ENCODE measurements around the gene DSCAML1. TPM values are rescaled to one million over a fixed set of nuclear protein-coding genes. Genes with fewer than 3 reads are reported as not detected.

DSCAML1 gene
- total RNA-seq, 2 experiments from 2014 or later: 1.4 to 3.1 TPM

DNA sequence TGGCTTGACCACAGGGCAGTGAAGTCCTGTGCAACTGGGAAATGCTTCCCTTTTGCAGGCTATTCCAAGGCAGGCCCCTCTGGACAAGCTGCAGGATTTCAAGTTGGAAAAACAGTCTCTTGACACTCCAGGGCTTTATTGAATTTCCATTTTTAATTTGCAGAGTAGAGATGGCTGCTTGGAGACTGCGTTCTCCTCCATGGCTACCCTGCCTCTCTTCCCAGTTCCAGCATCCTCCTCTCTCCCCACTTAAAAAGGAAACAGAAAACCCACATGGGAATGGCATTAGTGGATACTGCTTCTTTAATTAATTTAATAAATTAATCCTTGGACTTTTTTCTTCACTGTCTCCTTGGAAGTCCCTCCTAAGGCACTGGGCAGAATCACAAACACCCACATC lies 115.6 kb downstream of the DSCAML1 start:
- no peak for ATAC-seq (ENCODE audit: low read depth)
- H3K4me1 Mint-ChIP-seq: no peaks in the 10 kb centered on the region
- POLR2A ChIA-PET: no interaction called here
- H3K27ac Mint-ChIP-seq: no peak overlapping the region
- no peak for DNase-seq
- H3K36me3 Mint-ChIP-seq: no peaks in the 10 kb centered on the region
- no peak overlapping the region for H3K4me3 Mint-ChIP-seq
- peaks cover 3% of the 10 kb centered on the region for H3K27me3 Mint-ChIP-seq
- H3K9me3 Mint-ChIP-seq: no peaks in the 10 kb centered on the region

DNA sequence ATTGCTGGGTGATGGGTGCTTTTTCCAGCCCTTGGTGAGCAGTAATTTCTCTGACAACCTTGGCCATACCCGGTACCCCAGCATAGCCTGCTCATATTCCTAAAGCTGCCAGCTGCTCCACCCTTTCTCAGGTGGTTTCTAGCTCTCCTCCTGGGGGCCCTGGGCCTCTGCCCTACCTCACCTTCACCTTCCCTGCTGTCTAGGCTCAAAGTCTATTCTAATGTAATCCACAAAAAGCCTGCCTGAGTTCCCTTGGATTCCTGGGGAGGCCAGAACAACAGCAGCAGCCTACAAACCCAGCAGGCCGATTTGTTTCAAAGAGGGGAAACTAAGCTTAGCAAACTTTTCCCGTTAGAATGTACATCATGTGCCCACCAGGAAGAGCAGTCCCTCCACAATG lies 117.6 kb downstream of the DSCAML1 start:
- no peaks in the 10 kb centered on the region for H3K9me3 Mint-ChIP-seq
- peaks cover 3% of the 10 kb centered on the region for H3K27me3 Mint-ChIP-seq
- no peak for ATAC-seq (ENCODE audit: low read depth)
- H3K4me1 Mint-ChIP-seq: no peaks in the 10 kb centered on the region
- no peaks in the 10 kb centered on the region for H3K36me3 Mint-ChIP-seq
- POLR2A ChIA-PET: no interaction called here
- no peak for DNase-seq
- H3K4me3 Mint-ChIP-seq: no peak overlapping the region
- H3K27ac Mint-ChIP-seq: no peak overlapping the region

- POLR2A ChIA-PET: no interaction called here
- H3K27ac Mint-ChIP-seq: no peak overlapping the region
- no peaks in the 10 kb centered on the region for H3K4me1 Mint-ChIP-seq
- ATAC-seq (ENCODE audit: low read depth): no peak
- H3K4me3 Mint-ChIP-seq: no peak overlapping the region
- no peak for DNase-seq
- H3K9me3 Mint-ChIP-seq: no peaks in the 10 kb centered on the region
- H3K27me3 Mint-ChIP-seq: peaks cover 3% of the 10 kb centered on the region
- H3K36me3 Mint-ChIP-seq: no peaks in the 10 kb centered on the region
These were observed 118.2 kb downstream of the DSCAML1 start for GRCh38 chr11:117678658-117679406.

DNA sequence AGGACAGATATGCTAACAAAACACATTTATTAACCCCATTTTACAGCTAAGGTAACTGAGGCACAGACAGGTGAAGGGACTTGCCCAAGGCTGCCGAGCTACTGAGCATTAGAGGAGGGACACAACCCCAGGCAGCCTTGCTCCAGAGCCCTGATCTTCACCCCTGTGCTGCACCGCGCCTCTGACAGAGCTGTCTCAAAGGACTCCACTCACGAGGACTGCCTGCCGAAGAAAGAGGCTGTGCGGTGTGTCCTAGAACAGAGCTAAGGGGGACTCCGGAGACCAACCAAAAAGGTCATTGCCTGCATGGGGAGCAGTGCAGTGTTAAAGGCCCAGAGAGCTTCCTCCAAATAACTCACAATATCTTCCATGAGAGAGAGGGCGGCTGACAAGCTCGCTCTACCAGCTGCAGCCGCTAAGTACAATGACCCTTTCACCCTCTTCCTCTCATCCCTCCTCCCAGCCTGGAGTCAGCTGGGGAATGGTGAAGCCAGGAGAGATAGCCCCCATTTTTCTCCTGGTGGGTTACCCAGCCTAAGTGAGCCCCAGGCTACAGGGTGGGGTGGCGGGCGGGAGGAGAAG lies 119.2 kb downstream of the DSCAML1 start:
- Mint-ChIP-seq H3K4me3 (no peak overlapping the region), H3K27me3 (peaks cover 3% of the 10 kb centered on the region), H3K4me1 (no peaks in the 10 kb centered on the region), H3K9me3 (no peaks in the 10 kb centered on the region), H3K27ac (no peak overlapping the region), H3K36me3 (no peaks in the 10 kb centered on the region)
- POLR2A ChIA-PET: no interaction called here
- DNase-seq (no peak), ATAC-seq (ENCODE audit: low read depth) (no peak)

DNA sequence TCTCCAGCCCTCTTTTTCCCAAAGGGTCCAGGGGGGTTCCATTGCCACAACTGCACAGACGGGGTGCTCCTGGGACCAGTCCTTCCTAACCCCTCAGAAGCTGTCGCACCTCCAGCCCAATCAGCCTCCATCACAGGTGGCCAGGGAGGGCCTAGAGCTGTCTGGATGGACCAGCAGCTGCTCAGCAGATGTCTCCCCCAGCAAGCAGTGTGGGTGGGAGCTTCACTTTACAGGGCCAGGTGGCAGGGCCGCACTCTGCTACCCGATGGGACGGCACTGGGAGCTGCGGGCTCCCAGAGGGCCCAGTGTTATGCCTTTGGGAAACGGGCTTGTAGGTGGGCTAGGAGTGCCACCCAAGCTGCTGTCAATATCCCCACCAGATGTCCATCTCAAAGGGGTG lies 120.5 kb downstream of the DSCAML1 start:
- POLR2A ChIA-PET: no interaction called here
- no peaks in the 10 kb centered on the region for H3K36me3 Mint-ChIP-seq
- H3K4me1 Mint-ChIP-seq: no peaks in the 10 kb centered on the region
- no peak overlapping the region for H3K27ac Mint-ChIP-seq
- DNase-seq (no peak), ATAC-seq (ENCODE audit: low read depth) (no peak)
- H3K27me3 Mint-ChIP-seq: peaks cover 3% of the 10 kb centered on the region
- no peak overlapping the region for H3K4me3 Mint-ChIP-seq
- no peaks in the 10 kb centered on the region for H3K9me3 Mint-ChIP-seq

- Mint-ChIP-seq H3K4me3 (no peak overlapping the region), H3K27ac (no peak overlapping the region), H3K36me3 (no peaks in the 10 kb centered on the region), H3K27me3 (peaks cover 3% of the 10 kb centered on the region), H3K9me3 (no peaks in the 10 kb centered on the region), H3K4me1 (no peaks in the 10 kb centered on the region)
- no peak for ATAC-seq (ENCODE audit: low read depth)
- no peak for DNase-seq
- POLR2A ChIA-PET: no interaction called here
These were observed 123.4 kb downstream of the DSCAML1 start for GRCh38 chr11:117673602-117674001.

DNA sequence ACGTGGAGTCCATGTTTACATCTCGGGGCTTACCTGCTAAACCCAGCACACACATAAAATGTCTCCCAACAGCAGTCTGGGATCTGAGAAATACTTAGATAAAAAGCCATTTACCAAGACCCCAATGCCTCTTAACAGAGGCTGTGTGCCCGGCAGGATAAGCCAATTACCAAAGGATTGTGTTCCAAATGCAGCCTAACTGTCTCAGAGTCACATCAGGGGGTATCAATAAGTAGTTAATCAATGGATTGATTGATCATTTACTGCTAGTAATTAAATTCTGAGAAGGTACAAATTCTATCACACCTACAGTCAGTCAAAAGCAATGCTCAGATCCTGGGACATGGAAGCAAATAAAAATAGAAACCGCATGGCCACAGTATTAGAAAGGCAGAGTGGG lies 125.6 kb downstream of the DSCAML1 start:
- ATAC-seq (ENCODE audit: low read depth) (no peak), DNase-seq (no peak)
- H3K4me1 Mint-ChIP-seq: no peaks in the 10 kb centered on the region
- H3K27me3 Mint-ChIP-seq: no peaks in the 10 kb centered on the region
- H3K4me3 Mint-ChIP-seq: no peak overlapping the region
- H3K9me3 Mint-ChIP-seq: no peaks in the 10 kb centered on the region
- H3K36me3 Mint-ChIP-seq: no peaks in the 10 kb centered on the region
- POLR2A ChIA-PET: no interaction called here
- H3K27ac Mint-ChIP-seq: no peak overlapping the region

DNA sequence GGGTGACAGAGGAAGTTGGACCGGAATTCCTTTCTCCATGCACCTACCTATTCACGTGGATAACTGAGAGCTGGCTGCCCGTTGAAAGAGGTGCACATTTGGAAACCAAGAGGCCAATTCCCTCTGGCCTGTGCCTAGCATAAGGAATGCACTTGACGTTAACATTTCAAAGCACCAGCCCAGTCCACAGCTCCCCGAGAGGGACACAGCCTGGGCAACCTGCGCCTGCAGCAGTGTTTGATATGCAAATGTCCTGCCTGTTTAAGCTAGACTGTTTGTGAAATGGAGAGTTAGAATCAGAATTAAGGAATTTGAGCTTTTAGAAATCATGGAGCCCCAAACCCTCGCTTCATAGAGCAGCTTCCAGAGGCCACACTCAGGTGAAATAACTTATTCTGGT lies 126.1 kb downstream of the DSCAML1 start:
- Mint-ChIP-seq H3K9me3 (no peaks in the 10 kb centered on the region), H3K36me3 (no peaks in the 10 kb centered on the region), H3K27me3 (no peaks in the 10 kb centered on the region), H3K4me1 (no peaks in the 10 kb centered on the region), H3K4me3 (no peak overlapping the region), H3K27ac (no peak overlapping the region)
- POLR2A ChIA-PET: no interaction called here
- no peak for DNase-seq
- no peak for ATAC-seq (ENCODE audit: low read depth)

DNA sequence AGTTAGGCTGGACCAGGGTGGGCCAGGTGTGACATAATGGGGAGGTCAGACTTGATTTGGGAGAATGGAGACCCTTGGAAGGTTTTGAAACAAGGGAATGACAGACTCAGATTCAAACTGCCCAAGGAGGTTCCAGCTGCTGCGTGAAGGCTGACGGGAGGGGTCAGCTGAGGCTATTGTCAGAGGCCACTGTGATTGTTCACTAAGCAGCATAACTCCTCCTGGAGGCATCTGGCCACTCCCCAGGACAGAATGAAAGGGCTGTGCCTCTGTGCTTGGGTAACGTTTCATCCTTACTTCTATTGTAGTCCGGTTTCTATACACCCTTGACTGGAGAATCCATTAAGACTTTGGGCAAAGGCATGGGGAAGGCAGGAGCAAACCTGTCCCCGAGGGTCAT lies 126.6 kb downstream of the DSCAML1 start:
- Mint-ChIP-seq H3K27me3 (no peaks in the 10 kb centered on the region), H3K9me3 (no peaks in the 10 kb centered on the region), H3K4me1 (no peaks in the 10 kb centered on the region), H3K27ac (no peak overlapping the region), H3K36me3 (no peaks in the 10 kb centered on the region), H3K4me3 (no peak overlapping the region)
- ATAC-seq (ENCODE audit: low read depth) (no peak), DNase-seq (no peak)
- POLR2A ChIA-PET: no interaction called here

DNA sequence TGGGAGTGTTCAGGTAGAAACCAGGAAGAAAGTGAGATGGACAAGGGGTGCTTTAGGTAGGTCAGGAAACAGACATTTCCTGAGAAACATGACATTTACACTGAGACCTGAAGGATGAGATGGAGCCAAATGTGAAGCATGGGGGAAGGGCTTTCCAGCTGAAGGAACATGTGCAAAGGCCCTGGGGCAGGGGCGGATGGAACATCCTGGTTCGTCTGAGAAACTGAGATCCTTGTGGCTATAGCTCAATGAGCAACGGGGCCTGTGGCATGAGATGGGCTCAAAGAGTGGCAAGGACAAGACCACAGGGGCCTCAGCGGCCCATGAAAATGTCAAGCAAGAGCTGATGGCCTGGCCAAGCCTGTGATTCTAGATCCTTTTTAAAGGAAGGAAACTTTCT lies 127.4 kb downstream of the DSCAML1 start:
- Mint-ChIP-seq H3K36me3 (no peaks in the 10 kb centered on the region), H3K9me3 (no peaks in the 10 kb centered on the region), H3K27ac (no peak overlapping the region), H3K27me3 (no peaks in the 10 kb centered on the region), H3K4me1 (peaks cover 3% of the 10 kb centered on the region), H3K4me3 (no peak overlapping the region)
- POLR2A ChIA-PET: no interaction called here
- DNase-seq: no peak
- ATAC-seq (ENCODE audit: low read depth): no peak

DNA sequence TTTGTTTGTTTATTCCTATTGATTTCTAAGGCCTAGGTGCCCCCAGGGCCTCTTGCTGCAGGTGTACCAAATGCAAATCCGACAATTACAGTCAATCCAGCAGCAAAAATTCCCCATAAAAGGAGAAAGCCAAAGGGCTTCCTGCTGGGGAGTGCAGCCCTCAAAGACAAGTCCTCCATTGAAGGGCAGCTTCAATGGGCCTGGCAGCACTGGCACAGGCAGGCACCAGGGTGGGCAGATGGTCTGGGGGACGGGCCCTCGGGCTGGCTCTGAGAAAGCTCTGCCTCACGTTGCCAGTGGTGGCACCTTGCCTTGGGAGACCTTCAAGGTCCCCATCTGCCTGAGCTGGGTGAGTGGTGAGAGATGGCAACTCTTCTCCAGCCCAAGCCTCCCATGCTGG lies 128.0 kb downstream of the DSCAML1 start:
- POLR2A ChIA-PET: no interaction called here
- ATAC-seq (ENCODE audit: low read depth) (no peak), DNase-seq (no peak)
- Mint-ChIP-seq H3K27me3 (no peaks in the 10 kb centered on the region), H3K9me3 (no peaks in the 10 kb centered on the region), H3K4me1 (peaks cover 3% of the 10 kb centered on the region), H3K27ac (no peak overlapping the region), H3K4me3 (no peak overlapping the region), H3K36me3 (no peaks in the 10 kb centered on the region)

DNA sequence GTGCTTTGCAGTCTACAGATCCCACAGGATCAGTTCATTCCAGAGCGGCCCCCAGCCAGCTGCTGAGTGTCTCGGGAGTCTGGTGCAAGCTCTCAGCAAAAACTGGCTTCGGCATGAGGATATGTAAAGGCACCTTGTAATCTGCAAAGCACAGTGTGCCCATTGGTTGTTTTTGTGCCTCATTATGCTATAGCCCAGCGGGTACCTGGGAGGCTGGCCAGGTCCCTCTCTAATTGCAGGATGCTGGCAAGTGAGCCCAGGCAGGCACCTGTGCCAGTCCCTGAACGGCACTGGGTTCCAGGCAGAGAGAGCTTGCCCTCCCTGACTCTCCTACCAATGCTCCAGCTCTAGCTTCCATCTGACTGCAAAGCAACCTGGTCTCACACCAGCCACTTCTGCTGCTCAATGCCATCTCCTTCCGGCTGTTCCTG lies 128.7 kb downstream of the DSCAML1 start:
- no peaks in the 10 kb centered on the region for H3K36me3 Mint-ChIP-seq
- POLR2A ChIA-PET: no interaction called here
- DNase-seq (no peak), ATAC-seq (ENCODE audit: low read depth) (no peak)
- H3K27ac Mint-ChIP-seq: no peak overlapping the region
- peaks cover 2% of the 10 kb centered on the region for H3K27me3 Mint-ChIP-seq
- H3K4me3 Mint-ChIP-seq: no peak overlapping the region
- peaks cover 3% of the 10 kb centered on the region for H3K4me1 Mint-ChIP-seq
- H3K9me3 Mint-ChIP-seq: no peaks in the 10 kb centered on the region

DNA sequence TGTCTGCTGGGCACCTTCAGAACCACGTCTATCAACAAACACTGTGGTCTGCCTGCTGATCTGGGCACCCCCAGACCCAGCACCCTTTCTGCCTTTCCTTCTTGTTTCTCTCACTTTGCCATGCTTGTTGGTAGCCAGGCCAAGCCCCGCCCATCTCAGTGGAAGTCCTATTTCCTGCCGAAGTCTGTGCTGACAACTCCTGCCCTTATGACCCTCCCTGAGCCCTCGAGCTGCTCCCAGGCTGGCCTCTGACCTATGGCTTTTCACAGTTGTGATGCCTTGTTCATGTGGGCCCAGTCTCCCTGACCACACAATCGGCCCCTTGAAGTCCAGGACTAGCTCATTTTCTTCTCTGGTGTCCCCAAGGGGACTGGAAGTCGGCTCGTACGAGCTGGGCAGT lies 132.1 kb downstream of the DSCAML1 start:
- ATAC-seq (ENCODE audit: low read depth) (peak; percentile 39), DNase-seq (no peak)
- no peaks in the 10 kb centered on the region for H3K9me3 Mint-ChIP-seq
- H3K4me1 Mint-ChIP-seq: peaks cover 3% of the 10 kb centered on the region
- H3K27me3 Mint-ChIP-seq: peaks cover 2% of the 10 kb centered on the region
- POLR2A ChIA-PET: no interaction called here
- no peak overlapping the region for H3K27ac Mint-ChIP-seq
- no peak overlapping the region for H3K4me3 Mint-ChIP-seq
- H3K36me3 Mint-ChIP-seq: no peaks in the 10 kb centered on the region

- POLR2A ChIA-PET: no interaction called here
- Mint-ChIP-seq H3K27me3 (peaks cover 2% of the 10 kb centered on the region), H3K4me1 (peaks cover 3% of the 10 kb centered on the region), H3K36me3 (no peaks in the 10 kb centered on the region), H3K4me3 (no peak overlapping the region), H3K9me3 (no peaks in the 10 kb centered on the region), H3K27ac (no peak overlapping the region)
- ATAC-seq (ENCODE audit: low read depth): no peak
- no peak for DNase-seq
These were observed 133.2 kb downstream of the DSCAML1 start for GRCh38 chr11:117663821-117664220.

All from activated naive CD8-positive, alpha-beta T cell treated with anti-CD3 and anti-CD28 coated beads, Interleukin-2, amount 10 ng/mL, durations not matched to agents 7 days and 5 days (primary cell).